ENCODE measurements around the gene NEDD4.

GRCh38 chr15:56042031-56042430 is 48.6 kb upstream of the NEDD4 start:
- no peak for TF ChIP-seq CTCF (conservative IDR thresholded peaks at IDR 0.05; ENCODE audit: low read depth, low read length)
- no peak for TF ChIP-seq USF2 (IDR thresholded peaks at IDR 0.05; ENCODE audit: low read depth, low read length)
- TF ChIP-seq ELK1 (IDR thresholded peaks at IDR 0.05; ENCODE audit: borderline replicate concordance, low read depth, low read length): no peak
- TF ChIP-seq POLR2A (IDR thresholded peaks at IDR 0.05; ENCODE audit: low read depth, low read length): no peak
- no peak for TF ChIP-seq BHLHE40 (IDR thresholded peaks at IDR 0.05; ENCODE audit: low read depth, low read length)
- no peak for TF ChIP-seq CEBPB (IDR thresholded peaks at IDR 0.05; ENCODE audit: low read depth, low read length)
- TF ChIP-seq MXI1 (IDR thresholded peaks at IDR 0.05; ENCODE audit: borderline replicate concordance, low read depth, low read length): no peak

Data from IMR-90 (cell line).